Activated T-cell treated with anti-CD3 and anti-CD28 coated beads, Interleukin-2, amount 50 U/mL, for 4 hours (primary cell): ENCODE results near the gene SRCAP. TPM values are rescaled to one million over a fixed set of nuclear protein-coding genes. Genes with fewer than 3 reads are reported as not detected.
A peak's percentile ranks its signal among the peaks of the same experiment; 100 is the strongest.

Source experiments
- ATAC-seq, 2 donors: fragments of 200-7000 bp; cut with Tn5 transposase; one replicate each; pipeline ENCODE4 v1.10.0; 2021
- DNase-seq: peaks from one replicate; pipeline ENCODE4 v3.0.0-alpha.2; 2020
- H3K27me3 Mint-ChIP-seq: one replicate; pipeline ENCODE4 v1.8.0; 2021; ENCODE audit warnings: low read depth, mixed read lengths
- H3K36me3 Mint-ChIP-seq: one replicate; pipeline ENCODE4 v1.8.0; 2022; ENCODE audit warnings: mixed read lengths; ENCODE audit not compliant: insufficient read depth
- H3K4me1 Mint-ChIP-seq: one replicate; pipeline ENCODE4 v1.8.0; 2021; ENCODE audit warnings: low read depth, mixed read lengths
- H3K4me3 Mint-ChIP-seq: one replicate; pipeline ENCODE4 v1.8.0; 2021; ENCODE audit warnings: mild to moderate bottlenecking, moderate library complexity, mixed read lengths
- H3K9me3 Mint-ChIP-seq: one replicate; pipeline ENCODE4 v1.8.0; 2021; ENCODE audit warnings: mixed read lengths
- total RNA-seq, 3 donors: library from RNA; stranded (reverse); gene quantifications; one replicate each; pipeline ENCODE4 v1.2.1, GENCODE V29; 2021

Gene SRCAP
- total RNA-seq, 3 donors from 2014 or later, result 86.3 to 100 (median 96.5) TPM

DNA sequence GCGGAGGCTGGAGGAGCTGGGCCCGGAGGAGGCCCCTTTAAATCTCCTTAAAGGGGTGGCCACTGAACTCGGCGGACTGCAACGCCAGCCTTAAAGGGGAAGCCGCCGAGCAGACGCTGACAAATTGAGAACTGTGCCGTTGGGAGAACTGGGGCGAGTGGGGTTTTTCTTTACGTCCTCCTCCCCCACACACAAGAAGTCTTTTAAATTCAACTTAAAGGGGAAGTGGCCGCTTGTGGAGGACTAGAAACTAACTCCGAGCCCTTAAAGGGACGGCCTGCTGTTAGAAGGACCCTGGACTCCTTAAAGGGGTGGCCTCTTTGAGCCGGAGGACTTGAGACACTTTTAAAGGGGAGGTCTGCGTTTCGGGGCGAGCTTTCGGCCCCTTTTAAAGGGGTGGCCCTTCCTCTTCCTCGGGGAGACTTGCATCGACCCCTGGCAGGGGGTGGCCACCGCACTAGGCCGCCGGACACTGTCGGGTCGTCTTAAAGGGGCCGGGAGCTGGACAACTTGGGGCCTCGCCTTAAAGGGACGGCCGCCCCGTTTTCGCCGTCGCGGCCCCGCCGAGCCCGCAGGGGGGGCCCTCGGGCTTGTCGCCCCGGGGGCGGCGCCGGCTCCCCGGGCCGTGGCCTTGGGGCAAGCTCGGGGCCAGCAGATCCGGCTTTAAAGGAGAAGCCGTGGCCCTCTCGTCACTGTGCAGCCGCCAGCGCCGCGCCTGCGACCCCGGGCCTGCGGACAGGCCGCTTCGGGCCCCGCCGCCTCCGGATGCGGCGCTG lies 40.1 kb upstream of the SRCAP start:
- Mint-ChIP-seq H3K4me1 (peaks cover 49% of the 10 kb centered on the region), H3K9me3 (no peaks in the 10 kb centered on the region), H3K4me3 (peak overlapping the region; percentile 90), H3K36me3 (peaks cover 38% of the 10 kb centered on the region), H3K27me3 (no peaks in the 10 kb centered on the region)
- ATAC-seq (peak; percentile 24 to 26), DNase-seq (no peak)

DNA sequence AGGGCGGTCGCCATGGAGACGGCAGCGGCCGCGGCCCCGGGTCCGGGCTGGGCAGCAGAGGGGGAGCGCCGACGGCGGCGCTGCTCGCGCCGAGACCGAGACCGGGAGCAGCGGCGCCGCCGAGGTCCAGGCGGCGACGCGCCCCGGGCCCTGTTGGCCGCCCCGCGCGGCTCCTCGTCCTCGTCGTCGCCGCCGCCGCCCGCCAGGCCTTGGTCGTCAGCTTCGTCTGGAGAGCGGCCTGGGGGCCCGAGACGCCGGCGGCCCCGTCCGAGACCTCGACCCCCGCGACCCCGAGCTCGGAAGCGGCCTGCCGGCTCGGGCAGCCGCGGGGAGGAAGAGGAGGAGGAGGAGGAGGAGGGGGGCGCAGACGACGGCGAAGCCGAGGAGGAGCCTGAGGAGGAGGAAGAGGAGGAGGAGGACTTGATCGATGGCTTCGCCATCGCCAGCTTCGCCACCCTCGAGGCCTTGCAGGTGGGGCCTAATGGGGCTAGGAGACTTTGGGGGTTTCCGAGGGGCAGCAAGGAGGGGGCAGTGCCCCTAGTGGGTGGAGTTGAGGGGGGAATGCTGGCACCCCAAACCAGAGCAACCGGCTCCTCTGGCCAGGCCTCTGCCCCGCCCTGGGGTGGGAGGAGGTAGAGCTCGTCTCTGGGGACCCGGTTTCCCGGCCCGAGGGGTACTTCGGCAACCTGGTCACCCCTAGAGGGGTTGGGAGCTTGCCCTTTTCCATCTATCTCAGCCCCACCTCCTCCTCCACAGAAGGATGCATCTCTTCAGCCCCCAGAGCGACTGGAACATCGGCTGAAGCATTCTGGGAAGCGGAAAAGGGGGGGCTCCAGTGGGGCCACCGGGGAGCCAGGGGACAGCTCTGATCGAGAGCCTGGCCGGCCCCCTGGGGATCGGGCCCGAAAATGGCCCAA lies 39.2 kb upstream of the SRCAP start:
- DNase-seq (peak; percentile 47), ATAC-seq (no peak)
- no peaks in the 10 kb centered on the region for H3K9me3 Mint-ChIP-seq
- peaks cover 38% of the 10 kb centered on the region for H3K36me3 Mint-ChIP-seq
- peak overlapping the region; percentile 98 for H3K4me3 Mint-ChIP-seq
- H3K4me1 Mint-ChIP-seq, result peaks cover 49% of the 10 kb centered on the region
- H3K27me3 Mint-ChIP-seq, result no peaks in the 10 kb centered on the region

DNA sequence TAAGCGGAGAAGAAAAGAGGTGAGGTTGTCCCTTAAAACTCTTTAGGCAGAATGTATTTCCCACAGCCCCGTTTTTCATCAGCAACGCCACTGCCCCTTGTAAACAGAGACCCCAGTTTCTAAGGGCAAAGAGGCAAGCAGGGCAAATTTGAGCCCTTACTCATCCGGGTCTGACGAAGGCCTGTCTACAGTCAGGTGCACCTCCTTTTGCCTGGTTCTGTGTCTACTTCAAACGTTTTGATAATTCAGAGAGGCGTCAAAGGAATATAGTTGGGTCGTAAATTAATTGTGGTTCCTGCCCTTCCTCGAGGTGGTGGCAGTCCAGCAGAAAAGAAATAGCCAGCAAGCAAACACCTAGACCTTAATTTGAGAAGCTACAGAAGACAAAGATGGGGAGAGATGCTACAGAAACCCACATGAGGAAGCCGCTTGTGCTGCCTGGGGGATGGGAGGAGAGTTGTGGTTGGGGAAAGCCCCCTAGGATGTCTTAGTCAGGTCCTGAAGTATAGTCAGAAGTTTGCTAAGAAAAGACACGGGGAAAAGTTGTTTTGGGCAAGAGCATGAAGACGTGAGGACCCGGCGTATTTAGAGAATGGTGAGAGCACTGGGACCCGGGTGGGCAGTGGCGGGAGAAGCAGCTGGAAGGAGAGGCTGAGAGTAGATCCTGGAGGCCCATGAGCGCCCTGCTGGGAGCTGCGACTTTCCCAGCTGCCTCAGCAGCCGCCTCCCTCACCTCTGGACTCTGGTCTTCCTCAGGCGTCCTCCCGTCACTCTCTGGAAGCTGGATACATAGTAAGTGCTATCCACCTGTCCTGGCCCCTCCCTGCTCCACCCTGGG lies 38.3 kb upstream of the SRCAP start:
- H3K27me3 Mint-ChIP-seq, result no peaks in the 10 kb centered on the region
- no peaks in the 10 kb centered on the region for H3K9me3 Mint-ChIP-seq
- peaks cover 49% of the 10 kb centered on the region for H3K4me1 Mint-ChIP-seq
- peak; percentile 75 for DNase-seq
- peaks cover 42% of the 10 kb centered on the region for H3K36me3 Mint-ChIP-seq
- ATAC-seq, result peak; percentile 18 to 19
- H3K4me3 Mint-ChIP-seq, result peak overlapping the region; percentile 98

DNA sequence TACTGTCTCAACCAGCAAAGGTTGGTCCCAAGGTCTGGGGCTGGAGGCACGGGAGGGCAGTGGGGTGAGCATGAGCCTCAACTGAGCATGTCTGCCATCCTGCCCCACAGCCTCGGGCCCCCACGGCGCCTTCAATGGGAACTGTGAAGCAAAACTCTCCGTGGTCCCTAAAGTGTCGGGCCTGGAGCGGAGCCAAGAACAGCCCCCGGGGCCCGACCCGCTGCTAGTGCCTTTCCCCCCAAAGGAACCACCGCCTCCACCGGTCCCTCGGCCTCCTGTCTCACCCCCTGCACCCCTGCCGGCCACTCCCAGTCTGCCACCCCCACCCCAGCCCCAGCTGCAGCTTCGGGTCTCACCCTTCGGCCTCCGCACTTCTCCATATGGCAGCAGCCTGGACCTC lies 36.5 kb upstream of the SRCAP start:
- ATAC-seq (no peak), DNase-seq (no peak)
- no peaks in the 10 kb centered on the region for H3K27me3 Mint-ChIP-seq
- H3K9me3 Mint-ChIP-seq, result no peaks in the 10 kb centered on the region
- H3K4me1 Mint-ChIP-seq, result peaks cover 37% of the 10 kb centered on the region
- H3K36me3 Mint-ChIP-seq, result peaks cover 43% of the 10 kb centered on the region
- H3K4me3 Mint-ChIP-seq, result peak overlapping the region; percentile 98

DNA sequence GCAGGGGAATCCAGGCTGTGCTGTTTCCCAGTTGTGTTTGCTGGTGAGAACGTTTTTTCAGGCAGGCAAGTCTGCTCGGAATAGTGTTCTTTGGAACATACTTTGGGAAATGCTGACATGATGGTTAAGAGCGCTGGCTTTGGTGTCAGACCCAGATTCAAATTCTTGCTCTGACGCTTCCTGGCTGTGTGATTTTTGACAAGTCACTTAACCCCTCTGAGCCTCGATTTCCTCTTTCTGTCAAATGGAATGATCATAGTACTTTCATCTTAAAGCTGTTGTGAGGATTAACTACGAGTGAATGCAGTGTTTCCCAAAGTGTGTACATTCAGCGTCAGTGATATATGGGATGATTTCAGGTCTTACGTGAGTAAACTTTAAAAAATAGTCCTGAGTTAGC lies 35.9 kb upstream of the SRCAP start:
- DNase-seq (no peak), ATAC-seq (no peak)
- Mint-ChIP-seq H3K4me3 (peak overlapping the region; percentile 52), H3K4me1 (peaks cover 34% of the 10 kb centered on the region), H3K27me3 (no peaks in the 10 kb centered on the region), H3K9me3 (no peaks in the 10 kb centered on the region), H3K36me3 (peaks cover 49% of the 10 kb centered on the region)

DNA sequence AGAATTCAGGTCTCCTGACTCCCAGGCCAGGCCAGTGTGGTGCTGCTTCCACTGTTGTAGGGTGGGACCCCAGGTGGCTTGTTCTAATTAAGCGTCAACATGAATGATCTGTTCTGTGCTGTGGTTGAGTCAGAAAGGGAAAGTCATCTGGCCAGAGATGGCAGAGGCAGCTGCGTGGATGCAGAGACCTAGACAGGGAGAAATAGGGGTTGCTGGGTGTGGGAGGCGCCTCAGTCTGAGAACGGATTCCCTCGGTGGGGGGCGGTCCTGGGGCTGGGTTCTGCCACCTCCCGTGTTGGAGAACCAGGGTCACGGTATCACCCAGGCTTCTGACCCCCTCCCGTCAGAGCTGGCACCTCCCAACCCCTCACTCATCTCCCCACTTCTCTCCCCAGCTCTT lies 35.2 kb upstream of the SRCAP start:
- Mint-ChIP-seq H3K4me3 (peak overlapping the region; percentile 52), H3K4me1 (peaks cover 34% of the 10 kb centered on the region), H3K9me3 (no peaks in the 10 kb centered on the region), H3K36me3 (peaks cover 52% of the 10 kb centered on the region), H3K27me3 (no peaks in the 10 kb centered on the region)
- DNase-seq, result no peak
- no peak for ATAC-seq

DNA sequence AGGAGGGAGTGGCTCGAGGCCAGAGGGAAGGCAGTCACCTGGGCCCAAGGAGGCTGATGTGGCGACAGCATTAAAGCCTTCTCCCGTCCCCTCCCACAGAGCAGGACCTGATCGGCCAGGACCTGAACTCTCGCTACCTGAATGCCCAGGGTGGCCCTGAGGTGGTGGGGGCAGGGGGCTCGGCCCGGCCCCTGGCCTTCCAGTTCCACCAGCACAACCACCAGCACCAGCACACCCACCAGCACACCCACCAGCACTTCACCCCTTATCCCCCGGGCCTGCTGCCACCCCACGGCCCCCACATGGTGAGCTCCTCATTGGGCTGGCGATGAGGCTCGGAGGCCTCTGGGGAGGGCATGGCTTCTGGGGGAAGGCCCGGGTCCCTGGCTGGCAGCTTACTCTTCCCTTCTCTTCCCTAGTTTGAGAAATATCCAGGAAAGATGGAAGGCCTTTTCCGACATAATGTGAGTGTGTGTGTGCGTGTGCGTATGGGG lies 34.3 kb upstream of the SRCAP start:
- ATAC-seq (no peak), DNase-seq (no peak)
- no peaks in the 10 kb centered on the region for H3K27me3 Mint-ChIP-seq
- H3K36me3 Mint-ChIP-seq, result peaks cover 52% of the 10 kb centered on the region
- H3K9me3 Mint-ChIP-seq, result no peaks in the 10 kb centered on the region
- H3K4me1 Mint-ChIP-seq, result peaks cover 34% of the 10 kb centered on the region
- no peak overlapping the region for H3K4me3 Mint-ChIP-seq

DNA sequence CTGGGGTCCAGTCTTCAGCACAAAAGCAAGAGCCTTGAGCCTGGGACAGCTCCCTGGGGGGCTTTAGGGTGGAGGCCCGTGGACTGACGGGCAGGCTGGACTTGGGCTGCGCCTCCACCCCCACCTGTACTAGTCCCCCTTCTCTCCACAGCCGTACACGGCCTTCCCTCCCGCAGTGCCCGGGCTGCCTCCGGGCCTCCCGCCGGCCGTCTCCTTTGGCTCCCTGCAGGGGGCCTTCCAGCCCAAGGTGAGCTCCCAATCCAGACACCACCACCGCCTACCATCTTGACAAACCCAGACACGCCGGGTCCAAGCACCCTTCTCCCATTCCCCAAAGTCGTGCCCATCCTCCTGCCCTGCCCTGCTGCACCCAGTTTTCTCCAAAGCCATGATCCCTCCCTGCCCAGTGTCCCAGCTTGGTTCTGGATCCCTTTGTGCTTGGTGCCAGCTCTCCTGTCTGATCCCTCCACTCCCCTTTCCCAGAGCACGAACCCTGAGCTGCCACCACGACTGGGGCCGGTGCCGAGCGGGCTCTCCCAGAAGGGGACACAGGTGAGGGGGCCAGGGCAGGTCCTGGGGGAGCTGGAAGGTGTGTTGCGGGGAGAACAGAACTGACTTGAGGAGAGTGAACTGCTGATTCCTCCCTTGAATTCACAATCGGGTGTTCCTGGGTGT lies 33.7 kb upstream of the SRCAP start:
- Mint-ChIP-seq H3K9me3 (no peaks in the 10 kb centered on the region), H3K36me3 (peaks cover 52% of the 10 kb centered on the region), H3K4me1 (peaks cover 34% of the 10 kb centered on the region), H3K4me3 (no peak overlapping the region), H3K27me3 (no peaks in the 10 kb centered on the region)
- ATAC-seq, result no peak
- DNase-seq, result no peak

DNA sequence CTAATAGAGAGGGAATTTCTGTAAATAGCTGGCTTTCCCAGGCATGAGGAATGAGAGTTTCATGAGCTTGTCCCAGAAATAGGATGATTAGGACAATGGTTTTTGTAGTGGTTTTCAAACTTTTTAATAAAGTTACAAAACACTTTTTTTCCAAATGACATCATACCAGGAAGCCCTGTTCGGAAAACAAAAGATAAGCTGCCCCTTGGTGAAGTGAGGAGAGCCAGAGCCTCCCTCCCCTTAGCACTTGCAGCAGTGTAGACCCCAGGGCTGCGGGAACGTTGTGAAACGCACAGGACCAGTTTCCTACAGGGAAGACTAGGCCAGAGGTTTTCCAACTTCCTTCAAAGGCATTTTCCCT lies 33.2 kb upstream of the SRCAP start:
- DNase-seq, result no peak
- Mint-ChIP-seq H3K27me3 (no peaks in the 10 kb centered on the region), H3K4me3 (no peak overlapping the region), H3K4me1 (peaks cover 30% of the 10 kb centered on the region), H3K36me3 (peaks cover 49% of the 10 kb centered on the region), H3K9me3 (no peaks in the 10 kb centered on the region)
- no peak for ATAC-seq

DNA sequence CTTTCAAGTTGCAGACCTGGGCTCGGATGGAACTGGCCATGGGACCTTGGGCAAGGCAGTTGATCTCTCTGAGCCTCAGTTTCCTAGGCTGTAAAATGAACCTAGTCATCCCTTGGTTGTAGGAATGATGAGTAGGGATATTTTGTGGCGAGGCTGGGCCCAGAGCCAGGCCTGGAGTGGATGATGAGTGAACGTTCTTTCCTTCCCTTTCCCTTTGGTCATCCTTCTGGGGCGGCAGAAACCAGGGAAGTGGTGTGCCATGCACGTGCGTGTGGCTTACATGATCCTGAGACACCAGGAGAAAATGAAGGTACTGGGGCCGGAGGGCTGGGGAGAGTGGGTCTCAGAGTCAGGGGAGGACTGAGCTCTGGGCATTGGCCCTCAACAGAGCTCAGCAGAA lies 32.3 kb upstream of the SRCAP start:
- ATAC-seq (no peak), DNase-seq (no peak)
- no peak overlapping the region for H3K4me3 Mint-ChIP-seq
- no peaks in the 10 kb centered on the region for H3K27me3 Mint-ChIP-seq
- H3K36me3 Mint-ChIP-seq, result peaks cover 41% of the 10 kb centered on the region
- H3K4me1 Mint-ChIP-seq, result peaks cover 23% of the 10 kb centered on the region
- H3K9me3 Mint-ChIP-seq, result no peaks in the 10 kb centered on the region

DNA sequence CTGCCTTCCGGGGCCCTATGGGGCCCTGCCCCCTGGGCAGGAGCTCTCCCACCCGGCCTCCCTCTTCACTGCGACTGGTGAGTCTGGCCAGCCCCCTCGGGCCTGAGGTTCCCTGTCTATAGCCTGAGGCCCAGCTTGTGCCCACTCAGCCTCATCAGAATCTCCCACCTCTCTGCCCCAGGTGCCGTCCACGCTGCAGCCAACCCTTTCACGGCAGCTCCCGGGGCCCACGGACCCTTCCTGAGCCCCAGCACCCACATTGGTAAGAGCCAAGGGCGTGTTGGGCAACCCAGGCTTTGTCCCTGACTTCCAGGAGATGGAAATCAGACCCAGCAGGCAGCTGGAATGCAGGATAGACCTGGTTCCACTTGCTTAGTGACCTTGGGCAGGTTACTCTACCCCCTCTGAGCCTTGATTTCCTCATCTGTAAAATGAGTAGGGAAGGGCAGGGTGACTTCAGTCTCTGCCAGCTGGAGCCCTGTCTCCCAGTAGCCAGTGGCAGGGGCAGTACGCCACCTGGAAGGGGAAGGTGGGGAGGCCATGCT lies 31.5 kb upstream of the SRCAP start:
- no peaks in the 10 kb centered on the region for H3K9me3 Mint-ChIP-seq
- no peak for DNase-seq
- no peak for ATAC-seq
- peaks cover 17% of the 10 kb centered on the region for H3K4me1 Mint-ChIP-seq
- no peak overlapping the region for H3K4me3 Mint-ChIP-seq
- H3K36me3 Mint-ChIP-seq, result peaks cover 34% of the 10 kb centered on the region
- H3K27me3 Mint-ChIP-seq, result no peaks in the 10 kb centered on the region

DNA sequence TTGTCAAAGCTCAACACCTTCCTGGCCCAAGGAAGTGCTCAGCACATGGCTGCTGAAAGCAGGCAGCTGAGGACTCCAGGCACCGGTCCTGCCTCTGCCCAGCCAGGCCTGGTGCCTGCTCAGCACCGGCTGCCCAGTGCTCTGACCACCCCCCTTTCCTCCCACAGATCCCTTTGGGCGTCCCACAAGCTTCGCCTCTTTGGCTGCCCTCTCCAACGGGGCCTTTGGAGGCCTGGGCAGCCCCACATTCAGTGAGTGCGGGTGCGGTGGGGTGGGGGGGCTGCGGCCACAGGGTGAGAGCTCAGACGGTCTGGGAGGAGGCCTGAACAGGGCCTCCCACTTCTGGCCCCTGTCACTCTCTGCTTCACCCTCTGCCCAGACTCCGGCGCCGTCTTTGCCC lies 30.6 kb upstream of the SRCAP start:
- no peak for ATAC-seq
- Mint-ChIP-seq H3K4me1 (peaks cover 8% of the 10 kb centered on the region), H3K4me3 (no peak overlapping the region), H3K9me3 (no peaks in the 10 kb centered on the region), H3K27me3 (no peaks in the 10 kb centered on the region), H3K36me3 (peaks cover 30% of the 10 kb centered on the region)
- no peak for DNase-seq

DNA sequence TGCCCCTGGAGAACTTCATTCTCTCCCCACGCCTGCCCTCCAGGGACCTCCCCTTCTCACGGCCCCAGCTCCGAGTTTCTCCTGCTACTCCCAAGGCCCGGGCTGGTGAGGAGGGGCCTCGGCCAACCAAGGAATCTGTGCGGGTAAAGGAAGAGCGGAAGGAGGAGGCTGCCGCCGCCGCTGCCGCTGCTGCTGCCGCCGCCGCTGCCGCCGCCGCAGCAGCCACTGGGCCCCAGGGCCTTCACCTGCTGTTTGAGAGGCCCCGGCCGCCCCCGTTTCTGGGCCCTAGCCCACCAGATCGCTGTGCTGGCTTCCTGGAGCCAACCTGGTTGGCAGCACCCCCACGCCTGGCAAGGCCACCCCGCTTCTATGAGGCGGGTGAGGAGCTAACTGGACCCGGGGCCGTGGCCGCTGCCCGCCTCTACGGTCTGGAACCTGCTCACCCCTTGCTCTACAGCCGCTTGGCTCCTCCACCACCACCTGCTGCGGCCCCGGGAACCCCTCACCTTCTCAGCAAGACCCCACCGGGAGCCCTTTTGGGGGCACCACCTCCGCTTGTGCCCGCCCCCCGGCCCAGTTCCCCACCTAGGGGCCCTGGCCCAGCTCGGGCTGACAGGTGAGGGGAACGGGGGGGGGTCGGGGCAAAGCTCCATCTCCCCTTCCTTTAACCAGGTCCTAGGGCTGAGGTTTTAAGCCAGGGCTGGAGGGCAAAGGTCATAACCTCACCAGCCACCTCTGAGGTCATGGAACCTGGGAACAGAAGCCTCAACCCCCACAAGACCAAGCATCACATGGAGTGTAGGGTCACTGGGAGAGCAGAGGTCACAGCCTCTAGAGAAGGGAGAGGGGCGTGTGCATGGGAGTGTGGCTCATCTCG lies 29.7 kb upstream of the SRCAP start:
- Mint-ChIP-seq H3K4me3 (no peak overlapping the region), H3K36me3 (peaks cover 25% of the 10 kb centered on the region), H3K9me3 (no peaks in the 10 kb centered on the region), H3K27me3 (no peaks in the 10 kb centered on the region), H3K4me1 (peaks cover 2% of the 10 kb centered on the region)
- ATAC-seq (peak; percentile 12 to 15), DNase-seq (no peak)
